ENCODE measurements around the gene TBC1D10B. TPM values are rescaled to one million over a fixed set of nuclear protein-coding genes. Genes with fewer than 3 reads are reported as not detected.

The TBC1D10B gene
- total RNA-seq, 4 donors from 2014 or later = 21.9 to 33.9 (median 26.1) TPM

- intact Hi-C loops (cut with DNase I) = no loop called here
- H3K27ac ChIP-seq = peak overlapping the region in 2 of 4 donors; percentile 98
- H3K27me3 ChIP-seq = no peaks in the 10 kb centered on the region
- TF ChIP-seq POLR2A (IDR thresholded peaks at IDR 0.05) = no peak
- TF ChIP-seq CTCF (IDR thresholded peaks at IDR 0.05) = no peak
- H3K36me3 ChIP-seq = peaks cover 20 to 76% (median 22%) of the 10 kb centered on the region in 3 donors
- DNase-seq = no peak
- H3K9me3 ChIP-seq = no peaks in the 10 kb centered on the region
- WGBS, 2 donors = 72 to 75% methylated on average over 4 to 5 of the region's 5 CpGs
- no peak overlapping the region for H3K4me3 ChIP-seq
- peaks cover 31 to 61% (median 32%) of the 10 kb centered on the region in 3 donors for H3K4me1 ChIP-seq
These were observed 13.1 kb downstream of the TBC1D10B start for GRCh38 chr16:30357085-30357714.

GRCh38 chr16:30356401-30357084 lies 13.8 kb downstream of the TBC1D10B start:
- WGBS, 2 donors = 73 to 100% methylated on average over 3 to 9 of the region's 12 CpGs
- DNase-seq = no peak
- intact Hi-C loops (cut with DNase I) = no loop called here
- no peaks in the 10 kb centered on the region for H3K27me3 ChIP-seq
- H3K27ac ChIP-seq = peak overlapping the region; percentile 90 to 98 (median 98)
- H3K4me3 ChIP-seq = peak overlapping the region in 3 of 4 donors; percentile 67 to 99 (median 89)
- TF ChIP-seq POLR2A (IDR thresholded peaks at IDR 0.05) = no peak
- no peak for TF ChIP-seq CTCF (IDR thresholded peaks at IDR 0.05)
- no peaks in the 10 kb centered on the region for H3K9me3 ChIP-seq
- peaks cover 34 to 68% (median 37%) of the 10 kb centered on the region in 3 donors for H3K4me1 ChIP-seq
- H3K36me3 ChIP-seq = peaks cover 25 to 76% (median 26%) of the 10 kb centered on the region in 3 donors

GRCh38 chr16:30355954-30356308 lies 14.4 kb downstream of the TBC1D10B start:
- TF ChIP-seq CTCF (IDR thresholded peaks at IDR 0.05) (no peak), POLR2A (IDR thresholded peaks at IDR 0.05) (no peak)
- Histone ChIP-seq H3K4me1 (peaks cover 38 to 74% (median 39%) of the 10 kb centered on the region in 3 donors), H3K36me3 (peaks cover 31 to 76% (median 31%) of the 10 kb centered on the region in 3 donors), H3K9me3 (no peaks in the 10 kb centered on the region), H3K27me3 (no peaks in the 10 kb centered on the region), H3K4me3 (peak overlapping the region; percentile 67 to 99 (median 90)), H3K27ac (peak overlapping the region; percentile 90 to 98 (median 98))
- DNase-seq = no peak
- WGBS, 2 donors = 100% methylated on average over 1 of the region's 7 CpGs; no CpG with 5 or more reads in 1 of the 2 donors
- intact Hi-C loops (cut with DNase I) = no loop called here

GRCh38 chr16:30355144-30355953 lies 14.9 kb downstream of the TBC1D10B start, which contains the start of gene CD2BP2:
TSS of gene CD2BP2 (minus strand) at chr16:30355308. CDS start at chr16:30354681, 627 bp downstream.
- H3K9me3 ChIP-seq = no peaks in the 10 kb centered on the region
- DNase-seq = peak; percentile 83
- H3K4me1 ChIP-seq = peaks cover 38 to 76% (median 39%) of the 10 kb centered on the region in 3 donors
- intact Hi-C loops (cut with DNase I) = no loop called here
- H3K27me3 ChIP-seq = no peaks in the 10 kb centered on the region
- H3K36me3 ChIP-seq = peaks cover 31 to 76% (median 32%) of the 10 kb centered on the region in 3 donors
- H3K4me3 ChIP-seq = peak within 1 kb of the TSS; percentile 67 to 99 (median 90)
- TF ChIP-seq POLR2A (IDR thresholded peaks at IDR 0.05) (peak in 2 of 4 donors; percentile 40 to 73), CTCF (IDR thresholded peaks at IDR 0.05) (peak in 1 of 6 experiments; percentile 10)
- WGBS, 2 donors = 0 to 1% methylated on average over 9 to 31 of the region's 45 CpGs
- H3K27ac ChIP-seq = peak within 1 kb of the TSS; percentile 90 to 98 (median 98)

All from esophagus squamous epithelium (tissue), 5 donors.